ENCODE data around the gene ALK.

ALK gene

DNA sequence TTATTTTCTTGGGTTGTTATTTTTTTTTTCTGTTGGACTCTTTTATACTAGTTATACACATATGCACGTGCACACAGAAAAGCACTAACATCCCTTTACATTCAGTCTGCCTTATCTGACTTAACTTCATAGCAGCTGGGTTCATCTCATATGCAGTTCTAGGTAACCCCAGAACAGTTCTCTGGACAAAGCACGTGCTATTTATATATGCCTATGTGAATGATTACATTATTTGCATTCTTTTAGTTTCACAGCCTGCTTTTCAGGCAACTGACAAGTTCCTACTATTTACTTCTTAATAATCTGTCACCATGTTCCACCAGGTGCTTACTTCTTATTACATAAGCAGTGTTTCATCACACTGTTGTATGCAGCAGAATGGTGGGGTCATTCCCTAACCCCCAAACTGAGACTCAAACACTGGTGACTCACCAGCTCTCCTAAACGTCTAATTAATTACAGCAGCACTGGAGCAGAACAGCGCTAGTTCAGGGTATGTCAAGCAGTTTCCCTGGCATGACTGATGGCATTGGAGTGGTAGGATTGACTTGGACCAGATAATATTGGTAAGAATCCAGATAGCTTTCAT is 433.3 kb downstream of the ALK start:
- no peaks in the 10 kb centered on the region for H3K27me3 ChIP-seq (ENCODE audit: control insufficient read depth, insufficient read depth, low read length)
- H3K4me1 ChIP-seq (ENCODE audit: control insufficient read depth, insufficient read depth, low read length) = no peaks in the 10 kb centered on the region
- no peak overlapping the region for H3K27ac ChIP-seq (ENCODE audit: low read depth, low read length)

DNA sequence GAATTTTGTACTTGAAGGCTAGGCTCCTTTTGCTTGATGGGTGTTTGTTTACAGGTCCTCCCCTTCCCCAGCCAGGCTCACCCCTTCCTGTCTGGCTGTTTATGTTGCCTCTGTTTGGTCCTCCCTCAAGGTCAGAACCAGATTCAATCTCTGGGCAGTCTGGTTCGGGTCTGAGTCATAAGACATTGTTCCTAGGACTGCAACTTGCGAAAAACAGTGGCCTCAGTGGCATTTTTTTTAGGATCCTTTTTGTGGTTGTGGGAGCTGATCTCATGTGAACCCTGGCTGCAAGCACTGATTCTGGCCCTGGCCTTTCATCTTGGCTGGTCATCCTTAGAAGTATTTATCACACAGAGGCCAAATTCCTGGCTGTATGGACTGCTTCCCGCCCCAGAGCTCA is 435.8 kb downstream of the ALK start:
- no peaks in the 10 kb centered on the region for H3K4me1 ChIP-seq (ENCODE audit: control insufficient read depth, insufficient read depth, low read length)
- H3K36me3 ChIP-seq (ENCODE audit: control insufficient read depth, insufficient read depth, low read length) = no peaks in the 10 kb centered on the region
- no peak overlapping the region for H3K4me3 ChIP-seq (ENCODE audit: low read length)
- H3K27me3 ChIP-seq (ENCODE audit: control insufficient read depth, insufficient read depth, low read length) = no peaks in the 10 kb centered on the region
- H3K9ac ChIP-seq (ENCODE audit: low read length) = no peak overlapping the region
- no peak overlapping the region for H3K27ac ChIP-seq (ENCODE audit: low read depth, low read length)

More for the DNA sequence above, 433.3 kb downstream of the ALK start:
- no peaks in the 10 kb centered on the region for H3K36me3 ChIP-seq (ENCODE audit: control insufficient read depth, insufficient read depth, low read length)
- no peak overlapping the region for H3K4me3 ChIP-seq (ENCODE audit: low read length)
- H3K9ac ChIP-seq (ENCODE audit: low read length) = no peak overlapping the region

GRCh38 chr2:29485117-29485516 is 436.3 kb downstream of the ALK start:
- H3K4me3 ChIP-seq (ENCODE audit: low read length) = no peak overlapping the region
- no peak overlapping the region for H3K27ac ChIP-seq (ENCODE audit: low read depth, low read length)
- no peaks in the 10 kb centered on the region for H3K36me3 ChIP-seq (ENCODE audit: control insufficient read depth, insufficient read depth, low read length)
- no peaks in the 10 kb centered on the region for H3K4me1 ChIP-seq (ENCODE audit: control insufficient read depth, insufficient read depth, low read length)
- no peak overlapping the region for H3K9ac ChIP-seq (ENCODE audit: low read length)
- H3K27me3 ChIP-seq (ENCODE audit: control insufficient read depth, insufficient read depth, low read length) = no peaks in the 10 kb centered on the region

DNA sequence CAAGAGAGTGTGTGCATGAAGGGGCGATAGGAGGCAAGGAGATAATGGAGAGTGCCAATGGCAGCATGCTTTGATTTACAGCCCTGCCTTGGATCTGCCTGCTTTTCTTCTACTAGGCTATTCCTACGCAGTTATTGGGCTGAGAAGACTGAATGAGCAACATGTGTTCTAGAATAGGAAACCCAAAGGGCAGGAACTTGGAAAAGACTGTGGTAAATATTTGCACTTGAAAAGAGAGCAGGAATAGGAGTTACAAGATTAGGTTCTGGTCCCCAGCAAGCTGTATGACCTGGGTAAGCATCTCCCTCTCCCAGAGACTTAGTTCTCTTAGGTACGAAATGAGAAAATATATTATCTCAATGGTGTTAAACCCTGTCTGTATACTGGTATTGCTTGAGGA is 438.5 kb downstream of the ALK start:
- Histone ChIP-seq H3K36me3 (ENCODE audit: control insufficient read depth, insufficient read depth, low read length) (no peaks in the 10 kb centered on the region), H3K27me3 (ENCODE audit: control insufficient read depth, insufficient read depth, low read length) (no peaks in the 10 kb centered on the region), H3K4me1 (ENCODE audit: control insufficient read depth, insufficient read depth, low read length) (no peaks in the 10 kb centered on the region), H3K27ac (ENCODE audit: low read depth, low read length) (no peak overlapping the region), H3K9ac (ENCODE audit: low read length) (no peak overlapping the region), H3K4me3 (ENCODE audit: low read length) (no peak overlapping the region)

DNA sequence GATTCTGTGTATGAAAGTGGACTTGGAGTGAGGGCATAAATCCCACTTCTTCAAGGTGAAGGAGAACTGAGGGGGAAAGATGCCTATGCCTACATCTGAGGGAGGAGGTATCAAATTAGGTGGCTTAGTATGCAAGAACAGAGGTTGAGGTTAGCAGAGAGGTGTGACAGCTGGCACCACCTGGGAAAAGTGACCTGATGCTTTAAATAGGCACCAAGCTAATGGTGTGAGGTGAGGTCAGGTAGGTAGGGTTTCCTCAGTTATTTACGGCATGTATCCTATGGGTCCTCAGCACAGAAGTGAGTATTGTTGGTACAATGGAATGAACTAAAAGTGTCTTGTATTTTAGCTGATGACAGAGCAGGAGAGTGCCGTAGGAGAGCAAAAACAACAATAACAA is 439.0 kb downstream of the ALK start:
- Histone ChIP-seq H3K4me1 (ENCODE audit: control insufficient read depth, insufficient read depth, low read length) (no peaks in the 10 kb centered on the region), H3K27me3 (ENCODE audit: control insufficient read depth, insufficient read depth, low read length) (no peaks in the 10 kb centered on the region), H3K9ac (ENCODE audit: low read length) (no peak overlapping the region), H3K27ac (ENCODE audit: low read depth, low read length) (no peak overlapping the region), H3K36me3 (ENCODE audit: control insufficient read depth, insufficient read depth, low read length) (no peaks in the 10 kb centered on the region), H3K4me3 (ENCODE audit: low read length) (no peak overlapping the region)

GRCh38 chr2:29481313-29481712 is 440.1 kb downstream of the ALK start:
- H3K36me3 ChIP-seq (ENCODE audit: control insufficient read depth, insufficient read depth, low read length) = no peaks in the 10 kb centered on the region
- H3K9ac ChIP-seq (ENCODE audit: low read length) = no peak overlapping the region
- H3K4me3 ChIP-seq (ENCODE audit: low read length) = no peak overlapping the region
- no peak overlapping the region for H3K27ac ChIP-seq (ENCODE audit: low read depth, low read length)
- H3K4me1 ChIP-seq (ENCODE audit: control insufficient read depth, insufficient read depth, low read length) = no peaks in the 10 kb centered on the region
- no peaks in the 10 kb centered on the region for H3K27me3 ChIP-seq (ENCODE audit: control insufficient read depth, insufficient read depth, low read length)

- H3K27ac ChIP-seq (ENCODE audit: low read depth, low read length) = no peak overlapping the region
- no peaks in the 10 kb centered on the region for H3K4me1 ChIP-seq (ENCODE audit: control insufficient read depth, insufficient read depth, low read length)
- H3K36me3 ChIP-seq (ENCODE audit: control insufficient read depth, insufficient read depth, low read length) = no peaks in the 10 kb centered on the region
- no peak overlapping the region for H3K9ac ChIP-seq (ENCODE audit: low read length)
- H3K27me3 ChIP-seq (ENCODE audit: control insufficient read depth, insufficient read depth, low read length) = no peaks in the 10 kb centered on the region
- no peak overlapping the region for H3K4me3 ChIP-seq (ENCODE audit: low read length)
These were observed 441.0 kb downstream of the ALK start for GRCh38 chr2:29480426-29480825.

DNA sequence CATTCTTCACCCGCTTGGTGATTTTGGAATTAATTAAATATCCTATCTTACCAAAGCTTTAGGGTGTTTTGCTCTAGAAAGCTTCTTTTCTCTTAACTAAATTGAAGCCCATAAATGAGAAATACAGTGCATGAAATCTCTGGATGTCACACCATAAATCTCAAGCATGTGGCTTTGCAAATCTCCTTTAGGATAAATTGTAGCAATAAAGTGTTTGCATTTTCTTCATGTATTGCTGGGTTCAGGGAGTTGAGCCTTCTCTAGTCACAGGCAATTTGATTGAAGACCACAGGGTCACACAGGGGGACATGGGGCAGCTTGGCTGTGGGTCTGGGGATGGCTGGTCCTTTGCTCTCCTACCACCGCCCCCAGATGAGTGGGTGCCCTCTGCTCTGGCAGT is 442.0 kb downstream of the ALK start:
- Histone ChIP-seq H3K27me3 (ENCODE audit: control insufficient read depth, insufficient read depth, low read length) (no peaks in the 10 kb centered on the region), H3K4me1 (ENCODE audit: control insufficient read depth, insufficient read depth, low read length) (no peaks in the 10 kb centered on the region), H3K4me3 (ENCODE audit: low read length) (no peak overlapping the region), H3K9ac (ENCODE audit: low read length) (no peak overlapping the region), H3K36me3 (ENCODE audit: control insufficient read depth, insufficient read depth, low read length) (no peaks in the 10 kb centered on the region), H3K27ac (ENCODE audit: low read depth, low read length) (no peak overlapping the region)

DNA sequence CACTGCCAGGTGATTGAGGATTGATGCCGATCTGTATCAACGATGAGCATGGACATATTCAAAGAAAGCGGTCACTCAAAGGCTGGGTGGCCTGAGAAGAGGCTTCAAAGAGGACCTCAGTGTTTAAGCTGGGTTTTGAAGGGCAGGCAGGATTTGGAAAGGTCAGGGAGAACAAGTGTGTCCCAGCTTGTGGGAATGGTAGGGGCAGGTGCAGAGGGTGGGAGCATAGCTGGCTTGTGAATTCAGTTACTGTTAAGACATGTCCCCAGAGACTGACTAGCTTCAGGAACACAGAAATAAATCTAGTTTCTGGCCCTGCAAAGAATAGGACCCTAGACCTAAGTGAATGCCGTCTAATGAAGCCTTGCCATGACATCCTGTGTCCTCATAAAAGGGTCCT is 442.7 kb downstream of the ALK start:
- Histone ChIP-seq H3K4me1 (ENCODE audit: control insufficient read depth, insufficient read depth, low read length) (no peaks in the 10 kb centered on the region), H3K4me3 (ENCODE audit: low read length) (no peak overlapping the region), H3K27ac (ENCODE audit: low read depth, low read length) (no peak overlapping the region), H3K27me3 (ENCODE audit: control insufficient read depth, insufficient read depth, low read length) (no peaks in the 10 kb centered on the region), H3K36me3 (ENCODE audit: control insufficient read depth, insufficient read depth, low read length) (no peaks in the 10 kb centered on the region), H3K9ac (ENCODE audit: low read length) (no peak overlapping the region)

DNA sequence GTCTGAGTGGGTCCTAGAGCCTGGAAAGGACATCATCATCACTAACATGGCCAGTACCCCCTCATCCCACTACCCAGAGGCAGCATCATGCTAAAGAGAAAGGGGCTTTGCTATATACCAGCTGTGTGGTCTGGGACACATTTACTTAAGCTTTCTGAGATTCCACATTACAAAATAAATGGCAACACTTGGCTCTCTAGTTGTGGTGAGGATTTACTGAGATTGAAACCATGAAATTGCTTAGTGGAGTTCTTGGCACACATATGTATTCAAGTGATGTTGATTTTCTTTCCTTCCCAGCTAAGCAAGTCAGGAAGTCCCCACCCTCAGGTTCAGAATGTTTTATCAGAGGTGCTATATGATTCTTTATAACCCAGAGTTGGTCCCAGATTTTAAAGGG is 444.2 kb downstream of the ALK start:
- no peak overlapping the region for H3K27ac ChIP-seq (ENCODE audit: low read depth, low read length)
- no peaks in the 10 kb centered on the region for H3K4me1 ChIP-seq (ENCODE audit: control insufficient read depth, insufficient read depth, low read length)
- no peak overlapping the region for H3K4me3 ChIP-seq (ENCODE audit: low read length)
- H3K9ac ChIP-seq (ENCODE audit: low read length) = no peak overlapping the region
- no peaks in the 10 kb centered on the region for H3K27me3 ChIP-seq (ENCODE audit: control insufficient read depth, insufficient read depth, low read length)
- H3K36me3 ChIP-seq (ENCODE audit: control insufficient read depth, insufficient read depth, low read length) = no peaks in the 10 kb centered on the region

DNA sequence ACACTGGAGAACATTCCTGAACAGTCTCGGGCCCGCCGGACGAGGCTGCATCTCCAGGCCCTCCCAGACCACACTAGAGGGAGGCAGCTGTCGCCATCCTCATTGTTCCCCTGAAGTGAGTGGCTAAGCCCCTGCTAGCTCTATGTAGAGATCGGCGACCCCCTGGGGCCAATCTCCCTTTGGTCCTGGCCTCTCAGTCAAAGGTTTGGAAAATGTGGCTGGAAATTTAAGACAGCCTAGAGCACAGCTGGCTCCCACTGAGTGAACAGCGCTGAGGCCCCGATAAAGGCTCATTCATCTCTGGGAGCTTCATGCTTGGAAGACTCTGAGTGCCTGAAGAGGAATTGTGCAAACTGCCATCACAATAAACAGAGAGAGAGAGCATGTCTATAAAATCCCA is 445.9 kb downstream of the ALK start:
- no peaks in the 10 kb centered on the region for H3K36me3 ChIP-seq (ENCODE audit: control insufficient read depth, insufficient read depth, low read length)
- H3K27me3 ChIP-seq (ENCODE audit: control insufficient read depth, insufficient read depth, low read length) = no peaks in the 10 kb centered on the region
- H3K4me1 ChIP-seq (ENCODE audit: control insufficient read depth, insufficient read depth, low read length) = no peaks in the 10 kb centered on the region
- no peak overlapping the region for H3K27ac ChIP-seq (ENCODE audit: low read depth, low read length)
- H3K9ac ChIP-seq (ENCODE audit: low read length) = no peak overlapping the region
- no peak overlapping the region for H3K4me3 ChIP-seq (ENCODE audit: low read length)

DNA sequence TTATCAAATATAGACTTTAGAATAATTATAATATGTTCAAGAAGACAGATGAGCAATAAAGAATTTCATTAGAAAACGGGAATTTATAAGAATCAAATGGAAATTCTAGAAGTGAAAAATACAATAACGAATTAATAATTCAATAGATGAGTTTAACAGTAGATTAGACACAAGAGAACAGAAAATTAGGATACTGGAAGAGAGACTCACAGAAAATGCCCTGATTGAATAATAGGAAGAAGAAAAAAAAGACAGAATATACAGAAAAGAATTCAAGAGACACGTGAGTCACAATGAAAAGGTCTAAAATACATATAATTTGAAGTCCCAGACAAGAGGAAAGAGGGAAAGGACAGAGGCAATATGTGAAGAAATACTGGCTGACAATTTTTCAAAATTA is 451.4 kb downstream of the ALK start:
- no peak overlapping the region for H3K27ac ChIP-seq (ENCODE audit: low read depth, low read length)
- no peaks in the 10 kb centered on the region for H3K27me3 ChIP-seq (ENCODE audit: control insufficient read depth, insufficient read depth, low read length)
- H3K4me3 ChIP-seq (ENCODE audit: low read length) = no peak overlapping the region
- H3K36me3 ChIP-seq (ENCODE audit: control insufficient read depth, insufficient read depth, low read length) = no peaks in the 10 kb centered on the region
- no peak overlapping the region for H3K9ac ChIP-seq (ENCODE audit: low read length)
- H3K4me1 ChIP-seq (ENCODE audit: control insufficient read depth, insufficient read depth, low read length) = no peaks in the 10 kb centered on the region

GRCh38 chr2:29469516-29469915 is 451.9 kb downstream of the ALK start:
- H3K9ac ChIP-seq (ENCODE audit: low read length) = no peak overlapping the region
- H3K4me3 ChIP-seq (ENCODE audit: low read length) = no peak overlapping the region
- no peaks in the 10 kb centered on the region for H3K27me3 ChIP-seq (ENCODE audit: control insufficient read depth, insufficient read depth, low read length)
- no peaks in the 10 kb centered on the region for H3K36me3 ChIP-seq (ENCODE audit: control insufficient read depth, insufficient read depth, low read length)
- H3K27ac ChIP-seq (ENCODE audit: low read depth, low read length) = no peak overlapping the region
- no peaks in the 10 kb centered on the region for H3K4me1 ChIP-seq (ENCODE audit: control insufficient read depth, insufficient read depth, low read length)
